ENCODE measurements around the gene UGT1A7. TPM values are rescaled to one million over a fixed set of nuclear protein-coding genes. Genes with fewer than 3 reads are reported as not detected.

UGT1A7 gene
- total RNA-seq, 4 donors from 2014 or later, result 4.6 TPM; not detected in 3

GRCh38 chr2:233711312-233712008, 29.8 kb downstream of the UGT1A7 start:
- no peak for ATAC-seq
- WGBS, 2 donors (ENCODE audit: low coverage in 1 of 2), result 24 to 33% methylated on average over 1 to 5 of the region's 11 CpGs
- Histone ChIP-seq H3K9me3 (no peaks in the 10 kb centered on the region), H3K4me1 (no peaks in the 10 kb centered on the region), H3K4me3 (no peak overlapping the region), H3K27ac (no peak overlapping the region), H3K36me3 (no peaks in the 10 kb centered on the region), H3K27me3 (peaks cover 27% of the 10 kb centered on the region)
- TF ChIP-seq POLR2AphosphoS5 (IDR thresholded peaks at IDR 0.05) (no peak), POLR2A (IDR thresholded peaks at IDR 0.05) (no peak), EP300 (IDR thresholded peaks at IDR 0.05) (no peak)
- TF ChIP-seq, protein P1, sequence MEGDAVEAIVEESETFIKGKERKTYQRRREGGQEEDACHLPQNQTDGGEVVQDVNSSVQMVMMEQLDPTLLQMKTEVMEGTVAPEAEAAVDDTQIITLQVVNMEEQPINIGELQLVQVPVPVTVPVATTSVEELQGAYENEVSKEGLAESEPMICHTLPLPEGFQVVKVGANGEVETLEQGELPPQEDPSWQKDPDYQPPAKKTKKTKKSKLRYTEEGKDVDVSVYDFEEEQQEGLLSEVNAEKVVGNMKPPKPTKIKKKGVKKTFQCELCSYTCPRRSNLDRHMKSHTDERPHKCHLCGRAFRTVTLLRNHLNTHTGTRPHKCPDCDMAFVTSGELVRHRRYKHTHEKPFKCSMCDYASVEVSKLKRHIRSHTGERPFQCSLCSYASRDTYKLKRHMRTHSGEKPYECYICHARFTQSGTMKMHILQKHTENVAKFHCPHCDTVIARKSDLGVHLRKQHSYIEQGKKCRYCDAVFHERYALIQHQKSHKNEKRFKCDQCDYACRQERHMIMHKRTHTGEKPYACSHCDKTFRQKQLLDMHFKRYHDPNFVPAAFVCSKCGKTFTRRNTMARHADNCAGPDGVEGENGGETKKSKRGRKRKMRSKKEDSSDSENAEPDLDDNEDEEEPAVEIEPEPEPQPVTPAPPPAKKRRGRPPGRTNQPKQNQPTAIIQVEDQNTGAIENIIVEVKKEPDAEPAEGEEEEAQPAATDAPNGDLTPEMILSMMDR (IDR thresholded peaks at IDR 0.05), result peak; percentile 17 to 64 (median 50)

GRCh38 chr2:233712611-233713261, 31.0 kb downstream of the UGT1A7 start, which contains the start of gene UGT1A5:
UGT1A5 (plus strand) TSS chr2:233712907; CDS start chr2:233712992, 85 bp downstream.
- no peaks in the 10 kb centered on the region for H3K4me1 ChIP-seq
- no peak within 1 kb of the TSS for H3K4me3 ChIP-seq
- H3K36me3 ChIP-seq, result no peaks in the 10 kb centered on the region
- no peak for ATAC-seq
- WGBS, 2 donors (ENCODE audit: low coverage in 1 of 2), result 69 to 73% methylated on average over 7 to 8 of the region's 14 CpGs
- H3K27me3 ChIP-seq, result peaks cover 34% of the 10 kb centered on the region
- no peaks in the 10 kb centered on the region for H3K9me3 ChIP-seq
- H3K27ac ChIP-seq, result no peak within 1 kb of the TSS
- TF ChIP-seq POLR2AphosphoS5 (IDR thresholded peaks at IDR 0.05), result no peak
- TF ChIP-seq EP300 (IDR thresholded peaks at IDR 0.05), result no peak
- TF ChIP-seq POLR2A (IDR thresholded peaks at IDR 0.05), result no peak
- TF ChIP-seq, protein P1 (IDR thresholded peaks at IDR 0.05), result no peak

- Histone ChIP-seq H3K27me3 (peaks cover 39% of the 10 kb centered on the region), H3K36me3 (no peaks in the 10 kb centered on the region), H3K27ac (no peak overlapping the region), H3K4me1 (no peaks in the 10 kb centered on the region), H3K4me3 (no peak overlapping the region), H3K9me3 (no peaks in the 10 kb centered on the region)
- no peak for ATAC-seq
- 82% methylated on average over 5 to 7 of the region's 7 CpGs for WGBS, 2 donors (ENCODE audit: low coverage in 1 of 2)
- no peak for TF ChIP-seq POLR2AphosphoS5 (IDR thresholded peaks at IDR 0.05)
- TF ChIP-seq EP300 (IDR thresholded peaks at IDR 0.05), result no peak
- TF ChIP-seq, protein P1 (IDR thresholded peaks at IDR 0.05), result no peak
- no peak for TF ChIP-seq POLR2A (IDR thresholded peaks at IDR 0.05)
Measured at GRCh38 chr2:233713262-233713615, 31.5 kb downstream of the UGT1A7 start.

- Histone ChIP-seq H3K9me3 (no peaks in the 10 kb centered on the region), H3K4me3 (no peak overlapping the region), H3K27ac (no peak overlapping the region), H3K4me1 (no peaks in the 10 kb centered on the region), H3K36me3 (no peaks in the 10 kb centered on the region), H3K27me3 (peaks cover 43% of the 10 kb centered on the region)
- TF ChIP-seq, protein P1 (IDR thresholded peaks at IDR 0.05), result no peak
- TF ChIP-seq POLR2AphosphoS5 (IDR thresholded peaks at IDR 0.05) (no peak), EP300 (IDR thresholded peaks at IDR 0.05) (no peak), POLR2A (IDR thresholded peaks at IDR 0.05) (no peak)
- 67 to 72% methylated on average over 2 of the region's 2 CpGs for WGBS, 2 donors (ENCODE audit: low coverage in 1 of 2)
- ATAC-seq, result no peak
Measured at GRCh38 chr2:233714121-233714520, 32.4 kb downstream of the UGT1A7 start.

DNA sequence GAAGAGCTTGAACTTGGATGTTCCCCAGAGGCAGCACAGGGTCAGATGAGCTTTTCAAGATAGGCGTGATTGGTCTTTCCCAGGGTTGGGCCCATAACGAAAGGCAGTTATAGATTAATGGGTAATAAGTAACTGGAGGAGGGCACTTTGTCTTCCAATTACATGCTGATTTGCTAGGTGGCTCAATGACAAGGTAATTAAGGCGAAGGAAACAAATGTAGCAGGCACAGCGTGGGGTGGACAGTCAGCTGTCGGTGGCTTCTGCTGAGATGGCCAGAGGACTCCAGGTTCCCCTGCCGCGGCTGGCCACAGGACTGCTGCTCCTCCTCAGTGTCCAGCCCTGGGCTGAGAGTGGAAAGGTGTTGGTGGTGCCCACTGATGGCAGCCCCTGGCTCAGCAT, 36.9 kb downstream of the UGT1A7 start, which contains the start of gene UGT1A4:
TSS of gene UGT1A4 (plus strand) at position 185 of the 400 bp plus-strand sequence. CDS start at position 270, 85 bp downstream.
- Histone ChIP-seq H3K36me3 (no peaks in the 10 kb centered on the region), H3K4me3 (no peak within 1 kb of the TSS), H3K27ac (no peak within 1 kb of the TSS), H3K27me3 (peaks cover 39% of the 10 kb centered on the region), H3K4me1 (no peaks in the 10 kb centered on the region), H3K9me3 (no peaks in the 10 kb centered on the region)
- 81 to 90% methylated on average over 2 to 7 of the region's 7 CpGs for WGBS, 2 donors (ENCODE audit: low coverage in 1 of 2)
- no peak for ATAC-seq
- TF ChIP-seq, protein P1 (IDR thresholded peaks at IDR 0.05), result no peak
- TF ChIP-seq EP300 (IDR thresholded peaks at IDR 0.05), result no peak
- no peak for TF ChIP-seq POLR2AphosphoS5 (IDR thresholded peaks at IDR 0.05)
- TF ChIP-seq POLR2A (IDR thresholded peaks at IDR 0.05), result no peak
